ENCODE results near the gene HSFX1.
A peak's percentile ranks its signal among the peaks of the same experiment; 100 is the strongest.

HSFX1 gene

GRCh38 chrX:149804102-149804501 lies 30.2 kb downstream of the HSFX1 start:
- no peak for DNase-seq

DNA sequence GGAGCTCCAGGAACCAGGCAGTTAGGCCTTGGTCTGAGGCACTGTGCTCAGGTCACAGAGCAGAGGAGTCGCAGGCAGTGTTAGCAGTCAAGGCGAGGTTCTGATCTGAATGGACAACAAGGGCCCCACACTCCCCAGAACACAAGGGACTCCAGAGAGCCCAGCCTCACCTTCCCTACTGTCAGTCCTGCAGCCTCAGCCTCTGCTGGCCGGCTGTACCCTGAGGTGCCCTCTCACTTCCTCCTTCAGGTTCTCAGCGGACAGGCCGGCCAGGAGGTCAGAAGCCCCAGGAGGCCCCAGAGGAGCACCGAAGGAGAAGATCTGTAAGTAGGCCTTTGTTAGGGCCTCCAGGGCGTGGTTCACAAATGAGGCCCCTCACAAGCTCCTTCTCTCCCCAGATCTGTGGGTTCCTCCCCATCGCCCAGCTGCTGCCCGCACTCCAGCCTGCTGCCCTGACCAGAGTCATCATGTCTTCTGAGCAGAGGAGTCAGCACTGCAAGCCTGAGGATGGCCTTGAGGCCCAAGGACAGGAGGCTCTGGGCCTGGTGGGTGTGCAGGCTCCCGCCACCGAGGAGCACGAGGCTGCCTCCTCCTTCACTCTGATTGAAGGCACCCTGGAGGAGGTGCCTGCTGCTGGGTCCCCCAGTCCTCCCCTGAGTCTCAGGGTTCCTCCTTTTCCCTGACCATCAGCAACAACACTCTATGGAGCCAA lies 34.0 kb downstream of the HSFX1 start:
- DNase-seq, result no peak

- no peak for DNase-seq
These were observed 44.8 kb downstream of the HSFX1 start for GRCh38 chrX:149818652-149819051.

DNA sequence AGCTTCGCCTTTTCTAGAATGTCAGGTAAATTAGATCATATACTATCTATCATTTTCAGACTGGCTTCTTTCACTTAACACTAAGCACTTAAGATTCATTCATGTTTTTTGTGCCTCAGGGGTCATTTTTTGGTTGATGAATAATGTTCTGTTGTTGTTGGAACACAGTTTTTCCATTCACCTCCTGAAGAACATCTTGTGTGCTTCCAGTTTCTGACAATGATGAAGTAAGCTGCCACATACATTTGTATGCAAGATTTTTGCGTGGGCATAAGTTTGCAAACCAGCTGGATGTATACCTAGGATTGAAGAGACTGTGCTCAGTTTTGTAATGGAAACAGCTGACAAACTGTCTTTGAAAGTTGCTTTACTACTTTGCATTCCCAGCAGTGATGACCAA lies 45.5 kb downstream of the HSFX1 start:
- no peak for DNase-seq

DNA sequence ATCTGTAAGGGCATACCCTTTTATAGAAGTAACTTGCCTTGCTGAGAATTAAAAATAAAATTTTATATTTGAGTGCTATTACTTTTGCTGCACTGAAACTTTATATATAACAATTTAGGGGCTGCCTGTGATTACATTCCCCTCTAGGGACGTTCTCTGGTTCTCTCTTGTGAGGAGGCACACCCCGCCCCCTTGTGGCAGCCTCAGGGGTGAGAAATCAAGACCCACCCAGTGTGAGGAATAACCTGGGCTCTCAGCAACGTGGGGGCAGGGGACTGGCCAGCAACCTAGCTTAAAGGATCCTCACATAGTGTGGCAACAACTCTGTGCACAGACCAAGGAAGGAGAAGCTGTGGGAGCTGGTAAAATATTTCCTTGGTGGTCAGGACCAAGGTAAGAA lies 51.6 kb downstream of the HSFX1 start:
- DNase-seq, result peak in 2 of 56 donors; percentile 0 to 19

Measured in nucleus accumbens (tissue), 56 donors.